OCI-LY3 (cell line): ENCODE data around the gene EPDR1.

Experiments
- EZH2phosphoT487 ChIP-seq: fragments of 200-600 bp; shearing (Covaris generic); IDR thresholded peaks from 2 replicates; pipeline ENCODE4 v1.6.1; 2018; ENCODE audit warnings: antibody characterized with exemption, mixed run types, low read depth
- TF ChIP-seq, protein P1 (sequence below): fragments of 200-600, 300-600 bp; sonication (generic); IDR thresholded peaks from 2 replicates; pipeline ENCODE4 v1.5.1; 2014; ENCODE audit warnings: antibody characterized with exemption, low read length, low read depth

DNA sequence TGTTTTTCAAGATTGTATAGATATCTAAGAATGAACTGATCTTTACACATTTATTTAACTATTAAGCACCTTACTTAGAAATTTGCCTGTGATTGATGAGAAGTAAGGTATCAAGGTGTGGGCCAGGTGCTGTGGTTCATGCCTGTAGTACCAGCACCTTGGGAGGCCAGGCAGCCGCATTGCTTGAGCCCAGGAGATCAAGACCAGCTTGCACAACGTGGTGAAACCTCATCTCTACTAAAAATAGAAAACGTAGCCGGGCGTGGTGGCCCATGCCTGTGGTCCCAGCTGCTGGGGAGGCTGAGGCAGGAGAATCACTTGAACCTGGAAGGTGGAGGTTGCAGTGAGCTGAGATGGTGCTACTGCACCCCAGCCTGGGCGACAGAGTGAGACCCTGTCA is 38.4 kb upstream of the EPDR1 start:
- TF ChIP-seq, protein P1, sequence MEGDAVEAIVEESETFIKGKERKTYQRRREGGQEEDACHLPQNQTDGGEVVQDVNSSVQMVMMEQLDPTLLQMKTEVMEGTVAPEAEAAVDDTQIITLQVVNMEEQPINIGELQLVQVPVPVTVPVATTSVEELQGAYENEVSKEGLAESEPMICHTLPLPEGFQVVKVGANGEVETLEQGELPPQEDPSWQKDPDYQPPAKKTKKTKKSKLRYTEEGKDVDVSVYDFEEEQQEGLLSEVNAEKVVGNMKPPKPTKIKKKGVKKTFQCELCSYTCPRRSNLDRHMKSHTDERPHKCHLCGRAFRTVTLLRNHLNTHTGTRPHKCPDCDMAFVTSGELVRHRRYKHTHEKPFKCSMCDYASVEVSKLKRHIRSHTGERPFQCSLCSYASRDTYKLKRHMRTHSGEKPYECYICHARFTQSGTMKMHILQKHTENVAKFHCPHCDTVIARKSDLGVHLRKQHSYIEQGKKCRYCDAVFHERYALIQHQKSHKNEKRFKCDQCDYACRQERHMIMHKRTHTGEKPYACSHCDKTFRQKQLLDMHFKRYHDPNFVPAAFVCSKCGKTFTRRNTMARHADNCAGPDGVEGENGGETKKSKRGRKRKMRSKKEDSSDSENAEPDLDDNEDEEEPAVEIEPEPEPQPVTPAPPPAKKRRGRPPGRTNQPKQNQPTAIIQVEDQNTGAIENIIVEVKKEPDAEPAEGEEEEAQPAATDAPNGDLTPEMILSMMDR, result no peak
- TF ChIP-seq EZH2phosphoT487, result no peak
